Cardiac muscle cell (in vitro differentiated cells and primary cell): Measurements from ENCODE around the gene TTC23. TPM values are rescaled to one million over a fixed set of nuclear protein-coding genes. Genes with fewer than 3 reads are reported as not detected.

ENCODE experiments used
- DNase-seq, 2 donors: peaks; one replicate each; pipeline versions ENCODE4 v3.0.0 to v3.0.0-alpha.2; 2010 to 2017; ENCODE audit warnings: low read depth in 1 of 2, low spot score in 1 of 2
- H3K27ac ChIP-seq: fragments of 200-600 bp; sonication (generic); 2 replicates; pipeline ENCODE4 v1.5.1; 2016
- H3K27me3 ChIP-seq: fragments of 200-600 bp; sonication (generic); 2 replicates; pipeline ENCODE4 v1.6.0; 2016; ENCODE audit warnings: control low read depth
- H3K36me3 ChIP-seq: fragments of 200-600 bp; sonication (generic); 2 replicates; pipeline ENCODE4 v1.5.1; 2016; ENCODE audit warnings: control low read depth
- H3K4me1 ChIP-seq: fragments of 200-600 bp; sonication (generic); 2 replicates; pipeline ENCODE4 v1.8.1; 2017; ENCODE audit warnings: low read depth, mild to moderate bottlenecking, mixed run types
- H3K4me3 ChIP-seq: fragments of 200-600 bp; sonication (generic); 2 replicates; pipeline ENCODE4 v1.5.1; 2016; ENCODE audit warnings: mild to moderate bottlenecking
- H3K9me3 ChIP-seq: fragments of 200-600 bp; sonication (generic); 2 replicates; pipeline ENCODE4 v1.5.1; 2017; ENCODE audit warnings: low read depth, mild to moderate bottlenecking, control low read depth
- CTCF ChIP-seq: IDR thresholded peaks from 2 replicates; pipeline ENCODE4 v1.5.1; 2012; ENCODE audit warnings: low read depth, mild to moderate bottlenecking, low read length
- polyA plus RNA-seq: library from polyadenylated mRNA; unstranded; fragments of >200 nt; fragmentation: Nextera tagmentation; extraction: Ambion mirVana; gene quantifications from 2 replicates; pipeline ENCODE4 v1.2.1, GENCODE V29; 2016
- total RNA-seq: library from RNA; depleted of rRNA; stranded (reverse); fragments of >200 nt; gene quantifications from 2 replicates; pipeline ENCODE4 v1.2.3, GENCODE V29; 2016

The TTC23 gene
- total and polyA plus RNA-seq, 2 experiments from 2014 or later: 15.0 to 38.2 TPM

- no peak overlapping the region for H3K4me3 ChIP-seq
- H3K27ac ChIP-seq: no peak overlapping the region
- H3K4me1 ChIP-seq: no peaks in the 10 kb centered on the region
- no peaks in the 10 kb centered on the region for H3K9me3 ChIP-seq
- no peak for TF ChIP-seq CTCF
- DNase-seq: no peak
- H3K36me3 ChIP-seq: no peaks in the 10 kb centered on the region
- no peaks in the 10 kb centered on the region for H3K27me3 ChIP-seq
Measured at GRCh38 chr15:99141943-99142342, 107.4 kb downstream of the TTC23 start.

DNA sequence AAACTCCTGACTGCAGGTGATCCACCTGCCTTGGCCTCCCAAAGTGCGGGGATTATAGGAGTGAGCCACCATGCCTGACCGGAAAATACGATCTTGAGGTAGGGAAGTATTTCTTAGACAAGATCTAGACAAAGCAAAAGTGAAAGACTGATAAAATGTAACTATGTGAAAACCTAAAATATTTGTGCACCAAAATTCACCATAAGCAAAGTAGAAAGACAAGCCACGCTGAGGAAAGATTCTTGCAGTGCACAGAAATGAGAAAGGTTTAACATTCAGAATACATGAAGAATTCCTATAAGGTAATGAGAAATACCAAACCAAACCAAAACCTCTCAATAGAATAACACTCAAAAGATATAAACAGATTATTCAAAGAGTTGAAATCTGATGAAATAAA is 108.8 kb downstream of the TTC23 start:
- no peaks in the 10 kb centered on the region for H3K27me3 ChIP-seq
- no peak for TF ChIP-seq CTCF
- peaks cover 5% of the 10 kb centered on the region for H3K4me1 ChIP-seq
- no peaks in the 10 kb centered on the region for H3K36me3 ChIP-seq
- no peak for DNase-seq
- H3K4me3 ChIP-seq: no peak overlapping the region
- no peak overlapping the region for H3K27ac ChIP-seq
- H3K9me3 ChIP-seq: no peaks in the 10 kb centered on the region

DNA sequence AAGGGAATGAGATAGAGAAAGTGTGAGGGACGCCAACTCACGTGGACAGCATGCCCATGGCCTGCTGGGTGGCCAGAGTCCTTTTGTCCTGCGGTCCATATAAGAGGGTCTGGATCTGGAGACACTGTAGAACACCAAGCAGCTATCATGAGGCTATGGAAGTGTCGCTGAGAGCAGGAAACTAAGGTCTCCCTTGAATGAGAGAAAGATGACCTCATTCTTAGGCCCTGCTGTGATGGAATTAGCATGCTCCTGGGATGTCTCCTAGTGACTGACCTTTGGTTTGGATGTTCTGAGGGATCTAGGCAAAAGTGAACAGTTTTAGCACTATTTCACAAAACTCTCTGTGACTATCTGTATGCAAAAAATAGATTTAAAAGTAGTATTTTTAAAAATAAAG is 110.1 kb downstream of the TTC23 start:
- no peaks in the 10 kb centered on the region for H3K27me3 ChIP-seq
- no peak for TF ChIP-seq CTCF
- H3K4me1 ChIP-seq: peaks cover 14% of the 10 kb centered on the region
- H3K27ac ChIP-seq: no peak overlapping the region
- no peak overlapping the region for H3K4me3 ChIP-seq
- H3K36me3 ChIP-seq: no peaks in the 10 kb centered on the region
- no peak for DNase-seq
- no peaks in the 10 kb centered on the region for H3K9me3 ChIP-seq

- H3K4me3 ChIP-seq: no peak overlapping the region
- no peaks in the 10 kb centered on the region for H3K36me3 ChIP-seq
- TF ChIP-seq CTCF: no peak
Measured at GRCh38 chr15:99138491-99138982, 110.8 kb downstream of the TTC23 start.

GRCh38 chr15:99137877-99138276 is 111.5 kb downstream of the TTC23 start:
- no peak for TF ChIP-seq CTCF
- DNase-seq: no peak
- Histone ChIP-seq H3K4me1 (peaks cover 14% of the 10 kb centered on the region), H3K9me3 (no peaks in the 10 kb centered on the region), H3K36me3 (no peaks in the 10 kb centered on the region), H3K27ac (no peak overlapping the region), H3K27me3 (no peaks in the 10 kb centered on the region), H3K4me3 (no peak overlapping the region)

More at GRCh38 chr15:99138491-99138982, 110.8 kb downstream of the TTC23 start:
- no peak for DNase-seq
- peaks cover 14% of the 10 kb centered on the region for H3K4me1 ChIP-seq
- H3K9me3 ChIP-seq: no peaks in the 10 kb centered on the region
- no peaks in the 10 kb centered on the region for H3K27me3 ChIP-seq
- H3K27ac ChIP-seq: no peak overlapping the region

DNA sequence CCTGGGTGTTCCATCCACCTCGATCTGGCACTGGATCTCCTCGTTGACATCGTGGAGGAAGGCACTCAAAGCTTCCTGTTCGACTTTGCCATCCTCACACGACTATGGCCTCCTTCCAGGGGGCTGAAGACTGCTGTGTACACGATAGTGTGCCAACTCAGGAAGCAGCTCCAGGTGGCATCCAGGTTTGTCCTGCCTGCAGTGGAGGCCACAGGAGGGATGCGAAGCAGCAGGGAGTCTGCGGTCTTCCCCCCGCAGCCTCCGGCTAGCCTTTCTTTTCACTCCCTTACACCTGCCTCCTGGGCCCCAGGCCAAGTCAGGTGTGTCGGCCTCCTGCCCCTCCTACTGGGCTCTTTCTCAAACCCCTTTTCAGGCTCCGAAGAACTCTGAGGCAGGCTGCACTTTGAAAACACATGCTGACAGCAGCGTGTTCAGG is 112.3 kb downstream of the TTC23 start:
- TF ChIP-seq CTCF: no peak
- DNase-seq: no peak

More for the DNA sequence above, 112.3 kb downstream of the TTC23 start:
- no peak overlapping the region for H3K27ac ChIP-seq
- H3K4me1 ChIP-seq: peaks cover 14% of the 10 kb centered on the region
- H3K4me3 ChIP-seq: no peak overlapping the region
- H3K9me3 ChIP-seq: no peaks in the 10 kb centered on the region
- H3K27me3 ChIP-seq: no peaks in the 10 kb centered on the region
- no peaks in the 10 kb centered on the region for H3K36me3 ChIP-seq
